HG03066 (cell line): ENCODE results near the gene RARRES2.
"Not testable (repeated sequence)": the region's sequence is repeated elsewhere in the genome, so short reads cannot be mapped to it uniquely, and the experiment has no call there.

ENCODE experiments used
- ATAC-seq: cut with Tn5 transposase; IDR thresholded peaks from one replicate; pipeline ENCODE4 v1.9.1; 2021; ENCODE audit warnings: low read depth; ENCODE audit not compliant: unreplicated experiment

Gene RARRES2

GRCh38 chr7:150341263-150342120, at the start of gene RARRES2:
TSS of gene RARRES2 (minus strand) at chr7:150341629. CDS start at chr7:150340609, 1,020 bp downstream.
- no peak for ATAC-seq

DNA sequence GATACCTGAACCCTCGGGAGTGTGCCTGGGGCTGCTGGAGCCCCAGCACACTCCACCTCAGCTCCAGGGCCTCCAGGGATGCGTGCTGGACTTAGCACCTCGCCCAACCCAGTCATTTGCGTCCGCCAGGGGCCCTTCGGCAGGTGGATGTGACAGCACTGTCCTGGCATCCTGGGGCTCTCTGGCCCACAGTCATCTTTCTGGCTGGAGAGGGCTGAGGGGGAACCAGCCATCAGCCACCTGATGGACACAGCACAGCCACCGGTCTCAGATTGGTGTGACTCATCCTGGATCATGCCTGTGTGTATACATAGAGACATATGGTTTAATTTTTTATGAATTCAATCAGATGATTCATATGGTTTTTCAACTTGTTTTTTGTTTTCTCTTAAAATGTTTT, 48.8 kb upstream of the RARRES2 start:
- ATAC-seq: no peak

DNA sequence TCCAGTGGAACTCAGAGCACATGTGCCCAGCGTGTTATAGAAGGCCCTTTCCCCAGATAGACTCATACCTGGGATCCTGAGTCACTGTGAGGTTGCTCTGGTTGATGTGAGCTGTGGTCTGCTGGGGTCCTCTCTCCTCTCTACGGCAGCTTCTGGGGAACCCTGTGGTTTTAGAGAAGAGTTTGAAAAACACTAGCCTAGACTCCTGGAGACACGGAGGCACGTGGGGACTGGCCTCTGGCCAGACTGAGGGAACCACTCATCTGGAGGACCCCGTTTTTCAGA, 48.0 kb upstream of the RARRES2 start:
- no peak for ATAC-seq

GRCh38 chr7:150388709-150389531, 47.5 kb upstream of the RARRES2 start:
- no peak for ATAC-seq

DNA sequence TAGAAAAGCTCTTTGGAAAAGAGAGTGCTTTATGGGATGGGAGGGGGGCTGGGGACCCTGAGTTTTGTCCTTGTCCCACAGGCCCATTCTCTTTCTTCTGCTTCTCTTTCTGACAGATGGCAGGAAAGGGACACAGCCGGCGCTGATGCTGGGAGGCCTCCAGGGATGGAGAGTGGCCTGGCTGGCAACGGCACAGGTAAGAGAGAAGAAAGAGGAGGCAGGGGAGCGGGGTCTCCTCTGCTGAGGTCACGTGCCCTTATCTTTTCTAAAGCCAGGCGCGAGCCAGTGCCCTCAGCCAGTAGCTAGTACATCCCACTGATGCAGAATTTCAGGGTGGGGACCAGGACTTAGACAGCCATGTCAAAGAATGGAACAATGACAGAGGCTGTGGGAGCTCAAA, 46.9 kb upstream of the RARRES2 start:
- no peak for ATAC-seq

GRCh38 chr7:150385884-150386283, 44.5 kb upstream of the RARRES2 start:
- not testable (repeated sequence) for ATAC-seq

GRCh38 chr7:150385302-150385723, 43.9 kb upstream of the RARRES2 start:
- no peak for ATAC-seq

- no peak for ATAC-seq
Observed at GRCh38 chr7:150384406-150385301, 43.2 kb upstream of the RARRES2 start.

DNA sequence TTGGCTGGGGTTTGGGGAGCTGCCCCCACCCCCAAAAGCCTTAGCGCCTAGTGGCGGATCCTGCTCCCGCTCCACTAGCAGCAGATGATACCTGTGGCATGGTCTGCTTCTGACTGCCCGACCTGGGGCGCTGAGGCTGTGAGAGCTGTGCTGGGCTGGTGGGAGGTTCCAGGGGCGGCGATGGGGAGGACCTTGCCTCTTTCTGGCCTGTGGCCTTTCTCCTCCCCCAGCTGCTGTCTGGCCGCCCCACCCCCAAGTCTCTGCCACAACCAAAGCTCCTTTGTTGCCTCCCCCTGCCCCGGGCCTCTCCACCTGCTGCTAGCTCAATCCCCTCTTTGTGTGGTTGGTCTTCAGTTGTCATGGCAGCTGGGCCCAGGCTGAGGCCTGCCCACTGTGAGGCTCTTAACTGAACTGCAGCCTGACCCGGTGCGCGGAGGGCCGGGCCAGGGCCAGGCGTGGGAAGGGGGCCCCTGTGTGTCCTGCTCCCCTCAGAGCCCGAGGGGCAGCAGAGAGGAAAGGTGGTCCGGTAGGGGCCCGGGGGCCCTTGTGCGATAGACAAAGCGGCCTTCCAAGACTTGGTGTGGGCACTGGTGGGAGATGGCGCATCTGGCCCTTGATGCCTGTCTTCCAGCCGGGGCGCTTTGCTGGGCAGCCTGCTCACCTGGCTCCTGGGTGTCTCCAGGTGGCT, 42.4 kb upstream of the RARRES2 start:
- ATAC-seq: no peak

GRCh38 chr7:150382844-150383225, 41.4 kb upstream of the RARRES2 start:
- ATAC-seq: no peak

DNA sequence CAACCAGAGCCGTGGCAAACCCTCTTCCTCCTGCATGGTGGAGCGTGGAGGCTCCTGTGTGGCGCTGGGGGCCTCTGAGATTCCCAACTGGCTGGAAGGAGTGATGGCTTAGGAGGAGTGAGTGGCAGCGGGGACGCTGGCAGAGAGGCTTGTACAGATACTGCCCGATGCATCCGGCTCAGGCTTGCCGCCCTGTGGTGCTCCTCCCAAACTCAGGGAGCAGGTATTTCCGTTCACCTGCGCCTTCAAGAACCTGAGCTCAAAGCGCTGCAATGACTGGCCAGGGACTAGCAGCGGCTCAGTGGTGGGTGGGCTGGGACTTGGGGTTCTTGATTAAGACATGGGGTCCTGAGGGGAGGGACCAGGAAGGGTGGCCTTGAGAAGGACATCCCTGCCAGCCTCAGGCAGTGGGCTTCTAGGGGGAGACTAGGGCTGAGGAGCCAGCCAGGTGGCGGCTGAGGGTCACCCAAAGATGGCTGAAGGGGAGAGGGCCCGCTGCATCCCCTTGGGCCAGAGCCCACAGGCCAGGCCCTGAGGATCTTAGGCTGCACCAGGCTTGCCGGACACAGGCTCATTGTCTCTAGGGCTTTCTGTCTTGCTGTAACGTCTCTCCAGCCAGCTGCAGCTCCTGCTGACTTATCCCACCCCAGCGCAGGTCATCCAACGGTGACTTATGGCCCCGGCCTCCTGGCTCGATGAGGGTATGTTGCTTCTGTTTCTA, 40.9 kb upstream of the RARRES2 start:
- ATAC-seq: no peak

DNA sequence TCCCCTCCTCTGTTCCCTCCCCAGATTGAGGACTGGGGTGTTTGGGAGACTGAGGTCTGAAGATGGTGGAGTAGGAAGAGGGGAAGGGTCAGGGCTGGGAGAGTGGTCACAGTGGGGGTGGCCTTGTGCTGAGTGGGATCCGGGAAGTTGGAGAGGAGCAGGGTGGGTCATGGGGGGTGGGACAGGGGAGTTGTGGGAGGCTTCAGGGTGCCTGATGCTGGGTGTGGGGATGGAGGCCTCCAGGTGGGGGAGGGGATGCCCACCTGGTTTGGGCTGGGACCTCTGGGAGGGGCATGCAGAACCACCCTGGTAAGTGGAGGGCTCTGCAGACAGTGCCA, 40.3 kb upstream of the RARRES2 start:
- ATAC-seq: no peak

DNA sequence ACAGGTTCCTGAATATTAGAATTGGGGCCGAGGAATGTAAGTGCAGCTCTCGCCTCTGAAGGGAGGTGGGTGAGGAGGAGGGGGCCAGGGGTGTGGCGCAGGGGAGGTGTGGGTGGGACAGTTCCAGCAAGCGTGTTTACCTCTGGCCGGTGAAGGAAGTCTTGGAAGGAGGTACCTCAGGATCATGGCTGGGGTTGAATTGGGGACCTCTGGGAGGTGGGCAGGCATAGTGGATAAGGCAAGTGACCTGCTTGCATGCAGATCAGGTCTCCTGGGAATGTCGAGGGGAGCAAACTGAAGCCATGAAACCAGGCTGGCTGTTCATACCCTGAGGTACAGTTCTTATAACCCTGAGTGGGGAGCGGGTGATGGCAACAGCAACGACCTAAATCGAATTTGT, 39.7 kb upstream of the RARRES2 start:
- ATAC-seq: no peak

- peak; percentile 19 for ATAC-seq
Observed at GRCh38 chr7:150380463-150380862, 39.0 kb upstream of the RARRES2 start.

DNA sequence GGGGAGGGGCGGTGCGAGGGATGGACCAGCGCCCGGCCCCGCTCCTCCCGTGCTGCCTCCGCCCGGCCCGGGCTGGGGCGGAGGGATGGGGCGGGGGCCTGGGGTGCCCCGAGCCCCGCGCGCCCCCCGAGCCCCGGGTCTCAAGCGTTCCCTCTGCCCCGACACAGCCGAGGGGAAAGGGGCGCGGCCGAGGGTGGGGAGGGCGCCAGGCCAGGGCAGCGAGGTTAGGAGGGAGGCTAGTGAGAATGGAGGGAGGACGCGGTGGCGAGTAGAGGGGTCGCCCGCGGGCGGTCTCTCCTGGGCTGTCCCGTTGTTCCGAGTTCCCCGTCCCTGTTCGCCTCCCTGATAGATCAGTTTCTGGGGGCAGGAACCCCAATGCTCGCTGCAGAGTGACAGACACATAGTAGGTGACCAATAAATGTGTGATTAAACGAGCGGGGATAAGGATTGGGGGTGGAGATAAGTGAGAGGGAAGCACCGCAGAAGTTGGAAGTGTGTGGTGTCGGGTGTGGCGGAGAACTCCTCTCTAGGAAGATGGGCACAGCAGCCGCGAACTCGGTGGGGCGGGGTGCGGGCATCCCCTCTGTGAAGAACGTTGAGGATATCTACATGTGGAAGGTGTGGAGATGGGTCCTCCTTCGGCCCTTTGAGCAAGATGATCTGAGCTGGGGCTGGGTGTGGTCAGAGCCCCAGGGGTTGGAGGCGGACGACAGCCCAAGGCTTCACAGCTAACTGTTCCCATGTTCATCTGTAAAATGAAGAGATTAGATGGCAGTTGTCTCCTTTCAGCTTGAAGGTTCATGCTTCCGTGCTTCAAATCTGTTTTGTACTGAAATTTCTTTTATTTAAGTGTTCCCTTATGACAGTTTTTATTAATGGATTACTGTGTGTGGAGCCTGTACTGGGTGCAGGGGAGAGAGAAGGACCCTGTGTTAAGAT, 38.3 kb upstream of the RARRES2 start:
- ATAC-seq: peak; percentile 19

- peak; percentile 62 for ATAC-seq
Observed at GRCh38 chr7:150378853-150379440, 37.5 kb upstream of the RARRES2 start, which contains the start of gene ZNF775. TSS of gene ZNF775 (plus strand) at chr7:150379330. CDS start at chr7:150388471, 9,141 bp downstream.

DNA sequence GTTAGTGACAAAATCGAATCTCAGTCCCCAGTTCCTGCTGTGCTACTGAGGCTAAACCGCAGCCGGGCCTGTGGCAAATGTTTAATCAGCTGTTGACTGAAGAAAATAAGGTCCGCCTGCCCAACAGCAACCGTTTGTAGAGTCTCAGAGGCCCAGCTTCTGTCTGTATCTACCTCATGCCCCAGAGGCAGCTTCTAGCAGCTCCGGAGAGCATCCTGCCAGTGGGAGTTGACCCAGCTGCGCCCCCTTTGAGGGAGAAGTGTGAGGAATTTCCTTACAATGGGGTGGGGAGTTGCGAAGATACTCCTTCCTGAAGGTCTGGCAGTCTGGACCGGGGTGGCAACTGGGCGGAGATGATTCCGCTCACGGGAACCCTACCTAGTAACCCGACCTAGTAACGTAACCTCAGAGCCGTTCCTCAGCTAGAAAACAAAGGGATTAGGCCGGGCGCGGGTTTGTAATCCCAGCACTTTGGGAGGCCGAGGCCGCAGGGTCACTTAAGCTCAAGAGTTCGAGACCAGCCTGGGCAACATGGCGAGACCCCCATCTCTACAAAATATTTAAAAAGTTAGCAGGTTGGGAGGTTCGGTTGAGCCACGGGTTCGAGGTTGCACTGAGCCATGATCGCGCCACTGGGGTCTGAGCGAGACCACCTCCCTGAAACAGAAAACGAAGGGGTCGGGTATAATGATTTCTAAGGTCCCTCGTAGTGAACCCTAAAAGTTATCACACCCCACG, 36.9 kb upstream of the RARRES2 start:
- no peak for ATAC-seq

GRCh38 chr7:150377635-150378034, 36.2 kb upstream of the RARRES2 start:
- no peak for ATAC-seq
